COLO668 (cell line): ENCODE measurements around the gene GLG1.
"Not testable (repeated sequence)": the region's sequence is repeated elsewhere in the genome, so short reads cannot be mapped to it uniquely, and the experiment has no call there.

ENCODE experiments used
- DNase-seq: peaks from one replicate; lab custom pipeline; 2025; ENCODE audit not compliant: unreplicated experiment; lab: John Stamatoyannopoulos, UW

The GLG1 gene

GRCh38 chr16:74542911-74543578 lies 63.9 kb downstream of the GLG1 start:
- DNase-seq, result not testable (repeated sequence)

DNA sequence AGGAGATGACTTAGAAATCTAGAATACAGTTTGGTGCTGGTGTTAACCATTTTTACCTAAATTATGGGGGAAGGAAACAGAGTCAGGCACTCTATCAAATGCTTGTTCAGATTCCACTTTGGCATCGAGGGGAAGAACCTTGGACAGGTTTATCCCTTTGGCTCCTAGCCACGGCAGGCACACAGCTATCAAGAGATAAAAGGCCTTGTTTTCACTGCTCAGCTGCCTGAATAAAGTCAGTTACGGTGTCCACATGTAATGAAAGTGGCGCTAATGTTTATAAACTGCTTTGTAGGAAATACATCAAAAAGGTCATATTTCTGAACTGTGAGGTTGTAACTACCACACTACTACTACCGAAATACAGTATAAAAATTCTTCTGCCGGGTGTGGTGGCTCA lies 66.3 kb downstream of the GLG1 start:
- DNase-seq, result not testable (repeated sequence)

DNA sequence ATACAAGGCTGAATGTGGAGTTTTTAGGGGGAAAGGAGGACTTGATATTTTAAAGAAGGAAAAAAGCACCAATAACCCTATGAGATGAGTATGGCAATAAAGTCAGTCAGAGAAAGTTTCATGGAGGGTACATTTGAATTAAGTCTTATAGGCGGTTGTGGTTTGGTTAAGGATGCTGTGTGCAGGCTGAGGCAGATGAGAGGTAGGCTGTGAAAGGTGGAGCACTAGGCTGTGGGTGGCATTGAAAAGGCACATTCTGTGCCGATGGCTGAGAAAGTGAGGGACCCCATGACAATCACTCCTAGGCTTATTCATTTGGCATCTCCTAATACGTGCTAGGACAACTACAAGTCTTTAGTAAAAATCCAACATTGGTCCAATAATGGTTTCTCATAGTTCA lies 68.1 kb downstream of the GLG1 start:
- not testable (repeated sequence) for DNase-seq

DNA sequence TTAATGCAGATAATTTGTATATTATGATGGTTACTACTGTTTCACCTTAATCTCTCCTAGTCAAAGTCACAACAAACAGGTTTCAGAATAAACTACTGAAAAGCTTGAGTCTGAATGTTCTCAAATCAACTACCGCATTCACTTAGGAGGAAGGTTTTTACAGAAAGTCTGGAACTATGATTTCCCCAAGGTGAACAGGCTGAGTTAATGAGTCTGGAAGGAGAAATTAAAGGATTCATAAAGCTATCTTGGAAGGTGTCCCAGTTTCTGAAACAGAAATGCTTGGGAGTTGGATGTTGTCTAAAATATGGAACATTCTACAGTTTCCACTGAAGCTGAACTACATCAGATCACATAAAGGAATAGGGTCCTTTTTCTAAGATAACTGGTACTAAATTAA lies 69.2 kb downstream of the GLG1 start:
- not testable (repeated sequence) for DNase-seq

- not testable (repeated sequence) for DNase-seq
Observed at GRCh38 chr16:74534650-74535049, 72.3 kb downstream of the GLG1 start.

DNA sequence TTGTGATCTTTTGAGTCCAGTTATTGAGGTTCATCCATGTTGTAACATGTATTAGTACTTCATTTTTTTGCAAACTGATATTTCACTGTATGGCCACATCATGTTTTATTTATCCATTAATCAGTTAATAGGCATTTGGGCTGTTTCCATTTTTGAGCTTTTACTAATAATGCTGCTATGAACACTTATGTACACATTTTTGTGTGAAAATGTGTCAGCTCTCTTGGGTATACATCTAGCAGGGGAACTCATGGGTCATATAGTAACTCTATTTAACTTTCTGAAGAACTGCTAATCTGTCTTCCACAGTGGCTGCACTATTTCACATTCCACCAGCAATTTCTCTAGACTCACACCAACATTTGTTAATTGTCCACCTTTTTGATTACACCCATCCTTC lies 82.0 kb downstream of the GLG1 start:
- no peak for DNase-seq

- no peak for DNase-seq
Observed at GRCh38 chr16:74524117-74524516, 82.8 kb downstream of the GLG1 start.

- not testable (repeated sequence) for DNase-seq
Observed at GRCh38 chr16:74523706-74524105, 83.2 kb downstream of the GLG1 start.

GRCh38 chr16:74522160-74522559 lies 84.8 kb downstream of the GLG1 start:
- no peak for DNase-seq

- DNase-seq, result no peak
Observed at GRCh38 chr16:74521691-74522090, 85.2 kb downstream of the GLG1 start.

GRCh38 chr16:74518934-74519333 lies 88.0 kb downstream of the GLG1 start:
- not testable (repeated sequence) for DNase-seq

GRCh38 chr16:74511961-74512360 lies 95.0 kb downstream of the GLG1 start:
- DNase-seq, result no peak

DNA sequence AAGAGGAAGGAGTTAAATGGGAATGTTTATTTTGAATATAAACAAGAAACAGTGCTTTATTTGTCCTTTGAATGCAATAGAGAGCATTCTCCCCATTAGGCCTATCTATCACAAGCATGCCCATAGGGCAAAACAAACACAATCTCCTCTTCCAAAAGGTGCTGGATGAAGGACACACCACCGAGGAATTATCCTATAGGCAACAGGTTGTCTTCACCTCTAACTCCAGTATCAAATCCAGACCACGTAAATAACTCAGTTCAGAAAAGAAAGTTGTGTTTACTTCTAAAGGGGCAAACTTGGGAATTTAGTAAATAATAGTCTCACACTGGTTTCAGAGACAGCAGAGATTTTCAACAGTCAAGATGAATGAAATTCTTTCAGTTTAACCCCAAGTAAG lies 101.9 kb downstream of the GLG1 start:
- DNase-seq, result no peak

DNA sequence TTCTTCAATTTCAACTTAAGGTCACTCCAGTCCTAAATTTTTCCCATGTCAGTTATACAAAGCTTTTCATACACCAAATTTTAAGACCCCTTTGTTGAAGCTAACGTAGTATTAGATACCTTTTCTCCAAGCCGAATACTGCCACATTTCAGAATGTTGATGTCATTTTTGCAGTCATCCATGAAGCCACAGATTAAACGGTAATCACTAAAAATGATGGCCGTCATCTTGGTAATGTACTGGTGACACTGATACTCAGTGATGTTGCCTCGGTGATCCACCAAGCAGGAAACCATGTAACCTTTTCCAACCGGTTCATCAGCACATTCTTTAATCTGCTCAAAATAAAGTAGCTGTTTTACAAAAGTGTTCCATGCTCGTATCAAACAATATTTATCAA lies 103.5 kb downstream of the GLG1 start:
- no peak for DNase-seq

GRCh38 chr16:74501484-74502478 lies 105.1 kb downstream of the GLG1 start:
- DNase-seq, result no peak

DNA sequence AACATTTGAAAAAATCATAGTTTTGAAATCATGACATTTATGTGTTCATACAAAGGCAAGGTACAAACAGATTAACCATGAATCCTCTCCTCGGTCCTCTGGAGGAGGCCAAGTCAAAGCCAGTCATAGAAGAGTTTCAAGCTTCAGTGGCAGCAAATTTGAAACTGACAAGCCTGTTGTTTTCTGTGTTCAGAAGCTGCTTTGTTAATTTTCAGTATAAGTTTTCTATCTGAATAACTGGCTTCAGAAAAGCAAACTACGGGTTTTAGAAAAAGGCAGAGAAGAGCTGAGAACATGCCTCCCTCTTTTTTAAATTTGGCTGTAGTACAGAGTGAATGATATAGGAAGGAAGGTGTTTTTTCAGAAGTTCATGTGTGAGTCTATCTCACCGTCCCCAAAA lies 106.0 kb downstream of the GLG1 start:
- DNase-seq, result no peak

DNA sequence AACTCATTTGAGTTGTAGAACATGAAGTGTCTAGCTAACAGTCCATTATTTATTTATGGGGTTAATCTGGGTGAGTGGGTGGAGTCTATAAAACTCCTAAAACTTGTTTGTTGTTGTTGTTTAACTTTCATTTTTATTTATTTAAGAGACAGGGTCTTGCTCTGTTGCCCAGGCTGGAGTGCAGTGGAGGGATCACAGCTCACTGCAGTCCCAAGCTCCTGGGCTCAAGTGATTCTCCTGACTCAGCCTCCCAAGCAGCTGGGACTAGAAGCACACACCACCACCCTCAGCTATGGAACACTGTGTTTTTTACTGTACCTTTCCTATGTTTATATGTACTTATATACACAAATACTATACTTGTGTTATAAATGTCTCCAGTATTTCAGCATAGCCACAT lies 107.8 kb downstream of the GLG1 start:
- no peak for DNase-seq

GRCh38 chr16:74497761-74498160 lies 109.2 kb downstream of the GLG1 start:
- no peak for DNase-seq

DNA sequence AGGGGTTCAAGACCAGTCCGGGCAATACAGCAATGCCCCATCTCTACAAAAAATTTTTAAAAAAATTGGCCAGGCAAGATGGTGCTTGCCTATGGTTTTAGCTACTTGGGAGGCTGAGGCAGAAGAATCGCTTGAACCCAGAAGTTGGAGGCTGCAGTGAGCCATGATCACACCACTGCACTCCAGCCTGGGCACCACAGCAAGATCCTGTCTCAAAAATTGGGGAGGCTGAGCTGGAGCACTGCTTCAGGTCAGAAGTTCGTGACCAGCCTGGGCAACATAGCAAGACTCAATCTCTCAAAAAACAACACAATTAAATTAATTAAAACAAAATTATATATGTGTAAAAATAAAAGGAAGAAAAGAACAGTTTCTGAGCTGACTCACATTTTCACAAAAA lies 110.9 kb downstream of the GLG1 start:
- DNase-seq, result no peak

- DNase-seq, result no peak
Observed at GRCh38 chr16:74492976-74493375, 113.9 kb downstream of the GLG1 start.

GRCh38 chr16:74487634-74488495 lies 119.0 kb downstream of the GLG1 start:
- no peak for DNase-seq
